ENCODE measurements around the gene HOXA3. TPM values are rescaled to one million over a fixed set of nuclear protein-coding genes. Genes with fewer than 3 reads are reported as not detected.

HOXA3 gene
- polyA plus RNA-seq, 1 of the 3 experiments (the other 2 are of a cell fraction): 0.15 TPM

DNA sequence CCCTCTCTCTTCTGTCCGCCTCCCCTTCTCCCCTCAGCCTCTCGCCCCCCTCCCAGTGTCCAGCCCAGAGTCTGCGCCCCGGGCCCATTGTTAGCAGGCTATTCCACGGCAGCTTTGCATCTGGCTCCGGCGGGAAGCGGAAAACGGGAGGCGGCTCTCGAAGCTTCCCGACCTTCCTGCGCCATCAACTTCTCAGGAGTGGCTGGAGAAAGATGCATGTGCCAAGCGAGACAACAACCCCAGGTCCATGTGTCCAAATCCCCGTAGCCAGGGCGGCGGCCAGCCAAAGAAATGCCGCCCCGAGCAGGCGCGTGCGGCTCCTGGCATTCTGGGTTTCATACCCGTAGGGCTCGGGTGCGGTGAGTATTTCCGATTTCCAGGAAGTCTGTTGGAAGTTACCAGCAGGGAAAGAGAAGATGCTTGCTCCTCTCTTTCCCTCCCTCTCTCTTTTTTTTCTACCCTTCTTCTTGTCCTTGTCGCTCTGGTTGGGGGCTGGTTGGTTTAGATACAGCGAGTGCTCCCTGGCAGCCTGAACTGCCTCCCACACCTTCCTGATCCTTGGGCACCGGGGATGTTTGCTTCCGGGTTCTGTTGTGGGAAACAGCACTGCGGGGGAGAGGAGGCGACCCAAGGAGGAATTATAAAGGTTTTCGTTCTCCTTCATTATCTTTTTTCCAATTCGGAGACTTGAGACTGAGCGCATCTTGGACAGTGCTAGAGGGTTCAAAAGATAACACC lies 48.7 kb downstream of the HOXA3 start:
- Histone ChIP-seq H3K27me3 (ENCODE audit: insufficient read depth) (peaks cover 100% of the 10 kb centered on the region), H3K79me2 (ENCODE audit: insufficient read depth) (no peaks in the 10 kb centered on the region), H4K20me1 (ENCODE audit: insufficient read depth) (no peaks in the 10 kb centered on the region), H3F3A (replicated peaks; ENCODE audit: insufficient read depth) (no peaks in the 10 kb centered on the region), H3K9ac (no peak overlapping the region), H3K9me3 (no peaks in the 10 kb centered on the region), H3K27ac (ENCODE audit: low read depth in 2 of 2, low read length in 1 of 2) (no peak overlapping the region), H3K36me3 (replicated peaks in 1 of 2; ENCODE audit: control insufficient read depth in 1 of 2, insufficient read depth in 2 of 2, low read length in 1 of 2) (no peaks in the 10 kb centered on the region), H3K9me2 (no peaks in the 10 kb centered on the region), H3K4me1 (ENCODE audit: control insufficient read depth in 1 of 2, insufficient read depth in 2 of 2, low read depth in 1 of 2, low read length in 1 of 2) (no peaks in the 10 kb centered on the region; a peak in 1 of 4 replicates), H3K4me3 (ENCODE audit: low read depth in 2 of 2, low read length in 1 of 2) (no peak overlapping the region), H2AFZ (ENCODE audit: low read depth) (no peak overlapping the region; the same call in 1 of the 2 replicates), H3K4me2 (no peak overlapping the region)
- TF ChIP-seq, protein P1, sequence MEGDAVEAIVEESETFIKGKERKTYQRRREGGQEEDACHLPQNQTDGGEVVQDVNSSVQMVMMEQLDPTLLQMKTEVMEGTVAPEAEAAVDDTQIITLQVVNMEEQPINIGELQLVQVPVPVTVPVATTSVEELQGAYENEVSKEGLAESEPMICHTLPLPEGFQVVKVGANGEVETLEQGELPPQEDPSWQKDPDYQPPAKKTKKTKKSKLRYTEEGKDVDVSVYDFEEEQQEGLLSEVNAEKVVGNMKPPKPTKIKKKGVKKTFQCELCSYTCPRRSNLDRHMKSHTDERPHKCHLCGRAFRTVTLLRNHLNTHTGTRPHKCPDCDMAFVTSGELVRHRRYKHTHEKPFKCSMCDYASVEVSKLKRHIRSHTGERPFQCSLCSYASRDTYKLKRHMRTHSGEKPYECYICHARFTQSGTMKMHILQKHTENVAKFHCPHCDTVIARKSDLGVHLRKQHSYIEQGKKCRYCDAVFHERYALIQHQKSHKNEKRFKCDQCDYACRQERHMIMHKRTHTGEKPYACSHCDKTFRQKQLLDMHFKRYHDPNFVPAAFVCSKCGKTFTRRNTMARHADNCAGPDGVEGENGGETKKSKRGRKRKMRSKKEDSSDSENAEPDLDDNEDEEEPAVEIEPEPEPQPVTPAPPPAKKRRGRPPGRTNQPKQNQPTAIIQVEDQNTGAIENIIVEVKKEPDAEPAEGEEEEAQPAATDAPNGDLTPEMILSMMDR (IDR thresholded peaks at IDR 0.05): no peak
- no peak for TF ChIP-seq TEAD4 (IDR thresholded peaks at IDR 0.05; ENCODE audit: borderline replicate concordance, insufficient read depth)
- CTCF ChIA-PET: no interaction called here
- POLR2A ChIA-PET: no interaction called here
- DNase-seq: no peak
- WGBS (ENCODE audit: low lambda C conversion rate): 16% methylated on average over 35 of the region's 35 CpGs

DNA sequence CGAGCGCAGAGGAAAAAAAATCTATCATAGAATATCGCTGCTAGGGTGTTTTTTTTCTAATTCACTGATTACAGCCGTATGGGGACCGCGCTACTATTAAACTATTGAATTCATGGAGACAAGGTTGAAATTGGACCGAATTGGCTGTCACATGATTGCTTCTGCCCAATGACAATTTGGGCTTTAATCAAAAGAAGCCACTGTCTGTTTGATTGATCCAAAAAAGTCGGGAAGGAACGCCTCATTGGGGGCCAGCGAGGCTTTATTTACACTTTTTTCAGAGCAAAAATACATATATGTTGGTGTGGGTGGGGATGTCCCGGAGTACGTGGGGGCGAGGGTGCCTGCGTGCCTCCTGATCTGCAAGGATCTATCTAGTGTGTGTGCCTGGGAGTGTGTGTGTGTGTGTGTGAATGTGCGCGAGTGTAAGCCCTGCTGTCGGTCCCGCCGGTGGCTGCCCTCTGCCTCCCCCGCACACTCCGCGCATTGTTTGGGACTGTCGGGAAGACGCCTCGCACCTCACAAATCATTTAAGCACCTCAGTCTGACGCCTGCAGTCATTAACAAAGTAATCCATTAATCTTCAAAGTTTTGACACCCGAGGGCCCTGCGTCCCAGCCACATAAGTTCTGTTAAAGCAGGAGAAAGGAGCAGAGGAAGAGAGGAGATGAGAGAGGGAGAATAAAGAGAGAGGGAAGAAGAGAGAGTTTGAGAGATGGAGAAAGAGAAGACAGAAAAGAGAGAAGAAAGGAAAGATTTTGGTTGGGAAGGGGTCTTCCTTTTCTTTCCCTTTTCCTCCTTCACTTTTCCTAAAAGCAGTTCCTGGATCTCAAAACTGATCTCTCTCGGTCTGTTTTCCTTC lies 49.6 kb downstream of the HOXA3 start, which contains the start of gene HOXA2:
Gene HOXA2, minus strand, starts transcription at position 103 of the 862 bp plus-strand sequence. CDS start 183 bp downstream, outside the sequence.
- Histone ChIP-seq H4K20me1 (ENCODE audit: insufficient read depth) (no peaks in the 10 kb centered on the region), H3K9me3 (no peaks in the 10 kb centered on the region), H3K36me3 (replicated peaks in 1 of 2; ENCODE audit: control insufficient read depth in 1 of 2, insufficient read depth in 2 of 2, low read length in 1 of 2) (no peaks in the 10 kb centered on the region), H3K27ac (ENCODE audit: low read depth in 2 of 2, low read length in 1 of 2) (no peak within 1 kb of the TSS), H2AFZ (ENCODE audit: low read depth) (no peak within 1 kb of the TSS; the same call in 1 of the 2 replicates), H3K27me3 (ENCODE audit: insufficient read depth) (peaks cover 100% of the 10 kb centered on the region), H3K4me3 (ENCODE audit: low read depth in 2 of 2, low read length in 1 of 2) (no peak within 1 kb of the TSS), H3K4me1 (ENCODE audit: control insufficient read depth in 1 of 2, insufficient read depth in 2 of 2, low read depth in 1 of 2, low read length in 1 of 2) (no peaks in the 10 kb centered on the region; a peak in 1 of 4 replicates), H3K9me2 (no peaks in the 10 kb centered on the region), H3K9ac (no peak within 1 kb of the TSS), H3K4me2 (peak within 1 kb of the TSS; percentile 65; the same call in 1 of the 2 replicates), H3F3A (replicated peaks; ENCODE audit: insufficient read depth) (no peaks in the 10 kb centered on the region), H3K79me2 (ENCODE audit: insufficient read depth) (no peaks in the 10 kb centered on the region)
- DNase-seq: no peak
- WGBS (ENCODE audit: low lambda C conversion rate): 21% methylated on average over 29 of the region's 29 CpGs
- ChIA-PET CTCF (no interaction called here), POLR2A (no interaction called here)
- TF ChIP-seq FOXM1 (IDR thresholded peaks at IDR 0.05; ENCODE audit: low read depth) (no peak), POLR2AphosphoS5 (IDR thresholded peaks at IDR 0.05; ENCODE audit: low read depth, low read length) (no peak), NFIC (IDR thresholded peaks at IDR 0.05; ENCODE audit: borderline replicate concordance) (no peak), MEF2A (IDR thresholded peaks at IDR 0.05; ENCODE audit: borderline replicate concordance, low read depth) (no peak), FOXJ3 (CRISPR knock-in tag; IDR thresholded peaks at IDR 0.05) (no peak), TAF1 (IDR thresholded peaks at IDR 0.05; ENCODE audit: borderline replicate concordance, low read depth, low read length) (no peak), YY1 (IDR thresholded peaks at IDR 0.05; ENCODE audit: low read depth) (no peak), MXI1 (IDR thresholded peaks at IDR 0.05; ENCODE audit: low read depth, low read length) (no peak), JUND (IDR thresholded peaks at IDR 0.05) (no peak), TEAD4 (IDR thresholded peaks at IDR 0.05; ENCODE audit: borderline replicate concordance, insufficient read depth) (no peak), NRF1 (IDR thresholded peaks at IDR 0.05; ENCODE audit: low read depth, low read length) (no peak)
- TF ChIP-seq, protein P1 (IDR thresholded peaks at IDR 0.05): no peak
- TF ChIP-seq, protein P2, sequence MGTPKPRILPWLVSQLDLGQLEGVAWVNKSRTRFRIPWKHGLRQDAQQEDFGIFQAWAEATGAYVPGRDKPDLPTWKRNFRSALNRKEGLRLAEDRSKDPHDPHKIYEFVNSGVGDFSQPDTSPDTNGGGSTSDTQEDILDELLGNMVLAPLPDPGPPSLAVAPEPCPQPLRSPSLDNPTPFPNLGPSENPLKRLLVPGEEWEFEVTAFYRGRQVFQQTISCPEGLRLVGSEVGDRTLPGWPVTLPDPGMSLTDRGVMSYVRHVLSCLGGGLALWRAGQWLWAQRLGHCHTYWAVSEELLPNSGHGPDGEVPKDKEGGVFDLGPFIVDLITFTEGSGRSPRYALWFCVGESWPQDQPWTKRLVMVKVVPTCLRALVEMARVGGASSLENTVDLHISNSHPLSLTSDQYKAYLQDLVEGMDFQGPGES (IDR thresholded peaks at IDR 0.05; ENCODE audit: low read depth, low read length): no peak
- TF ChIP-seq, protein P3, sequence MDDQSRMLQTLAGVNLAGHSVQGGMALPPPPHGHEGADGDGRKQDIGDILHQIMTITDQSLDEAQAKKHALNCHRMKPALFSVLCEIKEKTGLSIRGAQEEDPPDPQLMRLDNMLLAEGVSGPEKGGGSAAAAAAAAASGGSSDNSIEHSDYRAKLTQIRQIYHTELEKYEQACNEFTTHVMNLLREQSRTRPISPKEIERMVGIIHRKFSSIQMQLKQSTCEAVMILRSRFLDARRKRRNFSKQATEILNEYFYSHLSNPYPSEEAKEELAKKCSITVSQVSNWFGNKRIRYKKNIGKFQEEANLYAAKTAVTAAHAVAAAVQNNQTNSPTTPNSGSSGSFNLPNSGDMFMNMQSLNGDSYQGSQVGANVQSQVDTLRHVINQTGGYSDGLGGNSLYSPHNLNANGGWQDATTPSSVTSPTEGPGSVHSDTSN (IDR thresholded peaks at IDR 0.05): no peak
- TF ChIP-seq, protein P4, sequence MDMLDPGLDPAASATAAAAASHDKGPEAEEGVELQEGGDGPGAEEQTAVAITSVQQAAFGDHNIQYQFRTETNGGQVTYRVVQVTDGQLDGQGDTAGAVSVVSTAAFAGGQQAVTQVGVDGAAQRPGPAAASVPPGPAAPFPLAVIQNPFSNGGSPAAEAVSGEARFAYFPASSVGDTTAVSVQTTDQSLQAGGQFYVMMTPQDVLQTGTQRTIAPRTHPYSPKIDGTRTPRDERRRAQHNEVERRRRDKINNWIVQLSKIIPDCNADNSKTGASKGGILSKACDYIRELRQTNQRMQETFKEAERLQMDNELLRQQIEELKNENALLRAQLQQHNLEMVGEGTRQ (IDR thresholded peaks at IDR 0.05; ENCODE audit: borderline replicate concordance, low read depth, low read length): no peak
